ENCODE results near the gene CHN1. TPM values are rescaled to one million over a fixed set of nuclear protein-coding genes. Genes with fewer than 3 reads are reported as not detected.

CHN1 gene
- total RNA-seq, 2 experiments from 2014 or later: 5.3 to 5.6 TPM

DNA sequence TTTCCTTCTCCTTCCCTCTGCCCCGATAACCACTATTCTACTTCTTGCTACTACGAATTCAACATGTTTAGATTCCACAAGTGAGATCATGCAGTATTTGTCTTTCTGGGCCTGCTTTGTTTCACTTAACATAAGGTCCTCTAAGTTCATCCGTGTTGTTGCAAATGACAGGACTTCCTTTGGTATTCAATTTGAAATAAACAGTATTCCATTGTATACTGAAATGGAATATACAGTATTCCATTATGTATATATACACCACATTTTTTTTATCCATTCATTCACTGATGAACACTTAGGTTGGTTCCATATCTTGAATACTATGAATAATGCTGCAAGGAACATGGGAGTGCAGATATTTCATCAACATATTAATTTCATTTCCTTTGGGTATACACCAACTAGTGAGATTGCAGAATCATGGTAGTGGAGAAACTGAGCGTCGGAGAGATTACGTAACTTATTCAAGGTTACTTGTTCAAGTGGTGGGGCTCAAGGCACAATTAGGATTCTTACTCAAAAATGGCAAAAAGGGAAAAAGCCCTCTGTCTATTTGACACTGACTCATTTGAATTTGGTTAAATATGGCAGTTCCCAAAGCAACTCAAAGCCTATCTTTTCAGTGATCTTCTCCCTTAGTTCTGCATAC lies 85.1 kb downstream of the CHN1 start:
- Histone ChIP-seq H3K9me3 (ENCODE audit: control insufficient read depth in 1 of 2, insufficient read depth in 1 of 2, low read length in 2 of 2) (no peaks in the 10 kb centered on the region), H3K27ac (ENCODE audit: low read depth in 1 of 2, low read length in 2 of 2) (no peak overlapping the region), H3K36me3 (ENCODE audit: insufficient read depth, low read length) (no peaks in the 10 kb centered on the region), H3K4me1 (ENCODE audit: insufficient read depth, low read length) (no peaks in the 10 kb centered on the region), H3K4me3 (ENCODE audit: low read length) (no peak overlapping the region), H3K27me3 (ENCODE audit: control insufficient read depth in 1 of 2, insufficient read depth in 2 of 2, low read length in 2 of 2) (no peaks in the 10 kb centered on the region)
- Mint-ChIP-seq H3K4me1 (ENCODE audit: low read depth) (no peaks in the 10 kb centered on the region), H3K36me3 (ENCODE audit: low read depth) (no peaks in the 10 kb centered on the region), H3K9me3 (peaks cover 2% of the 10 kb centered on the region), H3K4me3 (no peak overlapping the region), H3K27me3 (no peaks in the 10 kb centered on the region), H3K27ac (no peak overlapping the region)
- ATAC-seq (ENCODE audit: poor library complexity): no peak
- ChIA-PET POLR2A (no interaction called here), CTCF (no interaction called here)
- TF ChIP-seq, protein P1, sequence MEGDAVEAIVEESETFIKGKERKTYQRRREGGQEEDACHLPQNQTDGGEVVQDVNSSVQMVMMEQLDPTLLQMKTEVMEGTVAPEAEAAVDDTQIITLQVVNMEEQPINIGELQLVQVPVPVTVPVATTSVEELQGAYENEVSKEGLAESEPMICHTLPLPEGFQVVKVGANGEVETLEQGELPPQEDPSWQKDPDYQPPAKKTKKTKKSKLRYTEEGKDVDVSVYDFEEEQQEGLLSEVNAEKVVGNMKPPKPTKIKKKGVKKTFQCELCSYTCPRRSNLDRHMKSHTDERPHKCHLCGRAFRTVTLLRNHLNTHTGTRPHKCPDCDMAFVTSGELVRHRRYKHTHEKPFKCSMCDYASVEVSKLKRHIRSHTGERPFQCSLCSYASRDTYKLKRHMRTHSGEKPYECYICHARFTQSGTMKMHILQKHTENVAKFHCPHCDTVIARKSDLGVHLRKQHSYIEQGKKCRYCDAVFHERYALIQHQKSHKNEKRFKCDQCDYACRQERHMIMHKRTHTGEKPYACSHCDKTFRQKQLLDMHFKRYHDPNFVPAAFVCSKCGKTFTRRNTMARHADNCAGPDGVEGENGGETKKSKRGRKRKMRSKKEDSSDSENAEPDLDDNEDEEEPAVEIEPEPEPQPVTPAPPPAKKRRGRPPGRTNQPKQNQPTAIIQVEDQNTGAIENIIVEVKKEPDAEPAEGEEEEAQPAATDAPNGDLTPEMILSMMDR (IDR thresholded peaks at IDR 0.05): no peak
- intact Hi-C loops (cut with DNase I, micrococcal nuclease): no loop called here
- no peak for DNase-seq

GRCh38 chr2:174918886-174919526 lies 86.2 kb downstream of the CHN1 start:
- H3K36me3 Mint-ChIP-seq (ENCODE audit: low read depth): no peaks in the 10 kb centered on the region
- no peaks in the 10 kb centered on the region for H3K4me1 Mint-ChIP-seq (ENCODE audit: low read depth)
- H3K4me3 ChIP-seq (ENCODE audit: low read length): no peak overlapping the region
- no peaks in the 10 kb centered on the region for H3K4me1 ChIP-seq (ENCODE audit: insufficient read depth, low read length)
- H3K9me3 ChIP-seq (ENCODE audit: control insufficient read depth in 1 of 2, insufficient read depth in 1 of 2, low read length in 2 of 2): no peaks in the 10 kb centered on the region
- H3K27ac ChIP-seq (ENCODE audit: low read depth in 1 of 2, low read length in 2 of 2): no peak overlapping the region
- DNase-seq (no peak), ATAC-seq (ENCODE audit: poor library complexity) (no peak)
- H3K36me3 ChIP-seq (ENCODE audit: insufficient read depth, low read length): no peaks in the 10 kb centered on the region
- H3K27me3 Mint-ChIP-seq: no peaks in the 10 kb centered on the region
- no peak overlapping the region for H3K4me3 Mint-ChIP-seq
- H3K27me3 ChIP-seq (ENCODE audit: control insufficient read depth in 1 of 2, insufficient read depth in 2 of 2, low read length in 2 of 2): no peaks in the 10 kb centered on the region
- H3K9me3 Mint-ChIP-seq: peaks cover 2% of the 10 kb centered on the region
- H3K27ac Mint-ChIP-seq: no peak overlapping the region
- intact Hi-C loops (cut with DNase I, micrococcal nuclease): no loop called here
- TF ChIP-seq, protein P1 (IDR thresholded peaks at IDR 0.05): no peak
- POLR2A ChIA-PET: no interaction called here
- CTCF ChIA-PET: interaction anchor here (0.6 to 1.4 kb wide), 2 partner anchors 16 to 226 kb away, joined by 3 read pairs; no protein-coding TSS in a partner anchor

DNA sequence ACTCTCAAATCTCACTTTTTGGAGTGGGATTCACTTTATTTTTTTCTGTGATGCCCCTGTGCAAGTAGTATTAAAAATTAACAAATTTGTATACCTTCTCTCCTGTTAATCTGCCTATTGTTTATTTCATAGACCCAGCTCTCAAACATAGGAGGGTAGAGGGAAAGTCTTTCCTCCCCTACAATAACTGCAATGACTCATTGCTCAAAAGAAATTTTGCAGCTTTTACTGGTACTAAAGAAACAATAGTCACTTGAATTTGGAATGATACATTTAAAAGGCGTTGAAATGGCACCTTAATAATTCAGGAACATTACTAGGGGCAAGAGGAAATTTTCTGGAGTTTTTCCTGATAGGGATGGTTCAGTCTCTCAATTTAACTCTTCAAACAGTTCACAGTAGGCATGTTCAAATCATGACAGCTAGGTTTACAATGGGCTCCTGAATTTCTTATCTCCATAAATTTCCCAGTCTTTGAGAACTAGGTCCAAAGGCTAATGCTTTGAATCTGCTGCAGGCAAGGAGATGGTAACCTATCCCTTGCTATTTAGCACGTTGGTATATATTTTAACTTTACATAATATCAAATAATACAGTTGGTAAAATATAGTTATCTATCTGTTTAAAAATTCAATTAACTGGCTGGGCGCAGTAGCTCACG lies 88.8 kb downstream of the CHN1 start:
- H3K36me3 ChIP-seq (ENCODE audit: insufficient read depth, low read length): no peaks in the 10 kb centered on the region
- POLR2A ChIA-PET: no interaction called here
- no peaks in the 10 kb centered on the region for H3K36me3 Mint-ChIP-seq (ENCODE audit: low read depth)
- H3K27ac ChIP-seq (ENCODE audit: low read depth in 1 of 2, low read length in 2 of 2): no peak overlapping the region
- TF ChIP-seq, protein P1 (IDR thresholded peaks at IDR 0.05): no peak
- ATAC-seq (ENCODE audit: poor library complexity) (no peak), DNase-seq (no peak)
- no peaks in the 10 kb centered on the region for H3K9me3 Mint-ChIP-seq
- no peak overlapping the region for H3K4me3 Mint-ChIP-seq
- no peaks in the 10 kb centered on the region for H3K4me1 ChIP-seq (ENCODE audit: insufficient read depth, low read length)
- no peaks in the 10 kb centered on the region for H3K9me3 ChIP-seq (ENCODE audit: control insufficient read depth in 1 of 2, insufficient read depth in 1 of 2, low read length in 2 of 2)
- H3K4me1 Mint-ChIP-seq (ENCODE audit: low read depth): no peaks in the 10 kb centered on the region
- CTCF ChIA-PET: no interaction called here
- H3K27ac Mint-ChIP-seq: no peak overlapping the region
- no peaks in the 10 kb centered on the region for H3K27me3 ChIP-seq (ENCODE audit: control insufficient read depth in 1 of 2, insufficient read depth in 2 of 2, low read length in 2 of 2)
- intact Hi-C loops (cut with DNase I, micrococcal nuclease): no loop called here
- H3K4me3 ChIP-seq (ENCODE audit: low read length): no peak overlapping the region
- no peaks in the 10 kb centered on the region for H3K27me3 Mint-ChIP-seq

All from CD4-positive, alpha-beta T cell (primary cell).